Ovary (tissue), 9 donors: Measurements from ENCODE around the gene MFNG. TPM values are rescaled to one million over a fixed set of nuclear protein-coding genes. Genes with fewer than 3 reads are reported as not detected.
A peak's percentile ranks its signal among the peaks of the same experiment; 100 is the strongest.

Experiments used
- DNase-seq, 5 donors: peaks; one replicate each; pipeline ENCODE4 v3.0.0-alpha.2; 2019 to 2020
- H3K27ac ChIP-seq, 2 donors: fragments of 200-600 bp; one replicate each; pipeline versions ENCODE4 v1.5.1 to v1.8.0; 2019 to 2022
- H3K27me3 ChIP-seq: fragments of 200-600 bp; one replicate; pipeline ENCODE4 v1.8.0; 2022
- H3K36me3 ChIP-seq: fragments of 200-600 bp; sonication (generic); one replicate; pipeline ENCODE4 v1.5.1; 2019
- H3K4me1 ChIP-seq: one replicate; pipeline ENCODE4 v1.8.1; 2013; ENCODE audit warnings: mild to moderate bottlenecking, moderate library complexity; ENCODE audit not compliant: insufficient read depth
- H3K4me3 ChIP-seq: fragments of 200-600 bp; sonication (generic); one replicate; pipeline ENCODE4 v1.5.1; 2017
- H3K9me3 ChIP-seq, 2 donors: fragments of 200-600 bp in 1 of 2; sonication (generic) in 1 of 2; one replicate each; pipeline versions ENCODE4 v1.5.1 to v1.8.1; 2013 to 2019; ENCODE audit warnings: mild to moderate bottlenecking in 1 of 2, moderate library complexity in 1 of 2
- CTCF ChIP-seq, 3 donors: fragments of 450-650 bp in 2 of 3; fragments of 200-600 bp in 1 of 3; IDR thresholded peaks; one replicate each; pipeline versions ENCODE4 v1.5.1 to v1.8.0; 2016 to 2022; ENCODE audit warnings: antibody characterized with exemption in 3 of 3, mild to moderate bottlenecking in 1 of 3
- EP300 ChIP-seq: sonication (generic); formaldehyde crosslinking; IDR thresholded peaks from one replicate; pipeline ENCODE4 v1.6.1; 2017; ENCODE audit warnings: antibody characterized with exemption
- POLR2A ChIP-seq: fragments of 450-650 bp; IDR thresholded peaks from one replicate; pipeline ENCODE4 v1.6.1; 2017; ENCODE audit warnings: antibody characterized with exemption, mild to moderate bottlenecking, moderate library complexity
- WGBS, 3 donors: extraction: QIAGEN DNeasy Blood & Tissue Kit in 1 of 3; methylation state at CpG; one replicate each; pipeline versions ENCODE4 v1.1.5 to v1.1.7; 2013 to 2017; 5-methylcytosine and 5-hydroxymethylcytosine counted together
- intact Hi-C, 4 donors: fragments of 100-400 bp; cut with DNase I; formaldehyde crosslinking; loops; one replicate each; pipeline versions ENCODE4 v1.11.0 to v1.15.1; 2022 to 2023
- polyA plus RNA-seq, 2 donors: library from polyadenylated mRNA; stranded (reverse); fragments of 200-250 nt in 1 of 2; fragments of 350-450 nt in 1 of 2; fragmentation: Illumina TruSeq in 1 of 2; extraction: RNeasy Lipid Tissue Mini Kit (QIAGEN cat#74804) in 1 of 2; gene quantifications; one replicate each; pipeline ENCODE4 v1.2.3, GENCODE V29; 2013 to 2014
- total RNA-seq, 7 donors: library from RNA; depleted of rRNA in 2 of 7; stranded (reverse); fragments of >200 nt in 2 of 7; fragmentation: NEBNext Ultra II Directional in 3 of 7; extraction: Animal tissue kit (Norgen Biotek cat#: 25700) in 3 of 7; gene quantifications; one replicate each; pipeline versions ENCODE4 v1.1.0 to v1.2.4, GENCODE V29; 2016 to 2023
- donor health status: DM: no; HTN: no; CAD: no; lungs with moderate emphysema.
- donor health status: DM: no; HTN: no; CAD: no.
- donor health status: Bipolar disorder and iron deficiency.
- donor health status: DM: yes; HTN: yes; CAD: no.
- donor health status: DM: no; HTN: no; CAD: no.
- donor health status: DM: yes; HTN: yes; CAD: no.

MFNG gene
- total and polyA plus RNA-seq, 9 donors, result 4.4 to 11.1 (median 7.1) TPM

DNA sequence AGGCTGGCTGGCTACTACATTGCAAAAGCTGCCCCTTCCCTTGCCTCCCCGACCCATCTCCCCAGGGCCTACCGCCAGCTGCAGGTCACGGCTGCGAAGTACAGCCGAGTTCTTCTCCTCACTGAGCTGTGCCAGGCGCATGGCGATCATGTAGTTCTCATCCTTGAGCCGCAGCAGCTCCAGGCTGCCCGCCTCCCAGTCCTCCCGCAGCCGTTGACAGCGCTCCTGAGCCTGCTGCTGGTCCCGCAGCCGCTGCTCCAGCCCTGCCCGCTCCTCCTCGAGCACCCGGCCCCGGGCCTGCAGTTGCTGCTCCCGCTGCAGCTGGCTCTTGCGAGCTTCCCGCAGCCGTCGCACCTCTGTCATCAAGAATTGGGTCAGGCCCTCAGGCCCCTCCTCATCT lies 29.7 kb upstream of the MFNG start:
- no peaks in the 10 kb centered on the region for H3K36me3 ChIP-seq
- no peak overlapping the region for H3K4me3 ChIP-seq
- no peaks in the 10 kb centered on the region for H3K9me3 ChIP-seq
- intact Hi-C loops, result no loop called here
- H3K4me1 ChIP-seq, result peaks cover 6% of the 10 kb centered on the region
- 93 to 94% (median 94%) methylated on average over 23 of the region's 23 CpGs for WGBS, 3 donors
- no peak overlapping the region for H3K27ac ChIP-seq
- H3K27me3 ChIP-seq, result no peaks in the 10 kb centered on the region
- DNase-seq, result no peak
- no peak for TF ChIP-seq CTCF (IDR thresholded peaks at IDR 0.05)
- TF ChIP-seq POLR2A, result no peak
- no peak for TF ChIP-seq EP300

DNA sequence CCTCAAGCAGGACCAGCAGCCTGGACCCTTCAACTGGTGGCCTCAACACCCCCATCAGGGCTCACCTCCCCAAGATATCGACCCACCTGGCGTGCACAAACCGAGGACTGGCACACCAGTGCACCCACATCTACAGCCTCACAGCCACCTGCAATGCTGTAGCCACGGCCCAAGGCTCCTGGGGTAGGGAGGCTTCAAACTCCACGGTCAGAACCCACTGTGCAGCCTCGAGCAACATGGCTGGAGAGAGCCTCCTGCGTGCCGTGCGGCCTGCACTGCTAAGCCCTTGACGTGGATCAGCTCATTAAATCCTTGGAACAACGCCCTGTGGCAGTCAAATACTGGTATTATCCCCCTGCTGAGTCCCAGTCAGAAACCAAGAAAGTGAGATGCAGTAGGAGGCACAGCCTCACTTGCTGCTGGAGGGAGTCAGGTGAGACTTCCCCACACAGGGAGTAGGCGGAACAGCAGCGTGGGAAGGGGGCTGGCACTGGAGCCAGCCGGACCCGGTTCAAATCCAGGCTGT lies 28.4 kb upstream of the MFNG start:
- no peak for DNase-seq
- Histone ChIP-seq H3K27ac (no peak overlapping the region), H3K9me3 (no peaks in the 10 kb centered on the region), H3K4me1 (peaks cover 9% of the 10 kb centered on the region), H3K4me3 (no peak overlapping the region), H3K27me3 (no peaks in the 10 kb centered on the region), H3K36me3 (no peaks in the 10 kb centered on the region)
- TF ChIP-seq CTCF (IDR thresholded peaks at IDR 0.05) (no peak), EP300 (no peak), POLR2A (no peak)
- intact Hi-C loops, result no loop called here
- 83 to 86% (median 85%) methylated on average over 15 of the region's 15 CpGs for WGBS, 3 donors

- TF ChIP-seq CTCF (IDR thresholded peaks at IDR 0.05) (no peak), EP300 (no peak), POLR2A (no peak)
- Histone ChIP-seq H3K36me3 (no peaks in the 10 kb centered on the region), H3K27me3 (no peaks in the 10 kb centered on the region), H3K4me3 (no peak overlapping the region), H3K4me1 (peaks cover 11% of the 10 kb centered on the region), H3K9me3 (no peaks in the 10 kb centered on the region), H3K27ac (no peak overlapping the region)
- WGBS, 3 donors, result 78 to 89% (median 84%) methylated on average over 6 of the region's 6 CpGs
- no peak for DNase-seq
- intact Hi-C loops, result no loop called here
These were observed 25.4 kb upstream of the MFNG start for GRCh38 chr22:37511395-37512104.

DNA sequence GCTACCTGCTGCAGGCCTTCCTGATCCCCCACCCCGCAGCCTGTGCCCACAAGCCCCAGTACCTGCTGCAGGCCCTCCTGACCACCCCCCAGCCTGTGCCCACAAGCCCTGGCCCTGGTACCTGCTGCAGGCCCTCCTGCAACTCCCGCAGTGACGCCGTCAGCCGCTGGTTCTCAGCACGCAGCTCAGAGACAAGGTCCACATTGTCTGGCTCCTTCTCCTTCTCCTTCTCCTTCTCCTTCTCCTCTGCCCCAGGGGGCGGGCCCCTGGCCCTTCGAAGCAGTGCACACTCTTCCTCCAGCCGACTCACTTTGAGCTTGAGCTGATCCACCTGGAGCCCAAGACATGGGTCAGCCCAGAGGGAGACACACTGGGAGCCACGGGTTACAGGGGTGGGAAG lies 23.9 kb upstream of the MFNG start:
- TF ChIP-seq EP300, result no peak
- TF ChIP-seq CTCF (IDR thresholded peaks at IDR 0.05), result no peak
- no peak for TF ChIP-seq POLR2A
- Histone ChIP-seq H3K27me3 (no peaks in the 10 kb centered on the region), H3K36me3 (no peaks in the 10 kb centered on the region), H3K9me3 (no peaks in the 10 kb centered on the region), H3K4me3 (no peak overlapping the region), H3K4me1 (peaks cover 11% of the 10 kb centered on the region), H3K27ac (no peak overlapping the region)
- intact Hi-C loops, result no loop called here
- peak in 2 of 5 donors; percentile 34 to 43 for DNase-seq
- WGBS, 3 donors, result 27 to 31% (median 30%) methylated on average over 9 to 10 of the region's 10 CpGs
